NCI-H2107 (cell line): ENCODE data around the gene TGFBR2.

Experiments used
- DNase-seq: peaks from one replicate; lab custom pipeline; 2025; lab: John Stamatoyannopoulos, UW

The TGFBR2 gene

DNA sequence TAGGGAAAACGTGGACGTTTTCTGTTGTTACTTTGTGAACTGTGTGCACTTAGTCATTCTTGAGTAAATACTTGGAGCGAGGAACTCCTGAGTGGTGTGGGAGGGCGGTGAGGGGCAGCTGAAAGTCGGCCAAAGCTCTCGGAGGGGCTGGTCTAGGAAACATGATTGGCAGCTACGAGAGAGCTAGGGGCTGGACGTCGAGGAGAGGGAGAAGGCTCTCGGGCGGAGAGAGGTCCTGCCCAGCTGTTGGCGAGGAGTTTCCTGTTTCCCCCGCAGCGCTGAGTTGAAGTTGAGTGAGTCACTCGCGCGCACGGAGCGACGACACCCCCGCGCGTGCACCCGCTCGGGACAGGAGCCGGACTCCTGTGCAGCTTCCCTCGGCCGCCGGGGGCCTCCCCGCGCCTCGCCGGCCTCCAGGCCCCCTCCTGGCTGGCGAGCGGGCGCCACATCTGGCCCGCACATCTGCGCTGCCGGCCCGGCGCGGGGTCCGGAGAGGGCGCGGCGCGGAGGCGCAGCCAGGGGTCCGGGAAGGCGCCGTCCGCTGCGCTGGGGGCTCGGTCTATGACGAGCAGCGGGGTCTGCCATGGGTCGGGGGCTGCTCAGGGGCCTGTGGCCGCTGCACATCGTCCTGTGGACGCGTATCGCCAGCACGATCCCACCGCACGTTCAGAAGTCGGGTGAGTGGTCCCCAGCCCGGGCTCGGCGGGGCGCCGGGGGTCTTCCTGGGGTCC is at the start of gene TGFBR2:
TGFBR2 (plus strand) TSS at position 301 of the 731 bp plus-strand sequence; CDS start at position 584, 283 bp downstream.
- DNase-seq = no peak

DNA sequence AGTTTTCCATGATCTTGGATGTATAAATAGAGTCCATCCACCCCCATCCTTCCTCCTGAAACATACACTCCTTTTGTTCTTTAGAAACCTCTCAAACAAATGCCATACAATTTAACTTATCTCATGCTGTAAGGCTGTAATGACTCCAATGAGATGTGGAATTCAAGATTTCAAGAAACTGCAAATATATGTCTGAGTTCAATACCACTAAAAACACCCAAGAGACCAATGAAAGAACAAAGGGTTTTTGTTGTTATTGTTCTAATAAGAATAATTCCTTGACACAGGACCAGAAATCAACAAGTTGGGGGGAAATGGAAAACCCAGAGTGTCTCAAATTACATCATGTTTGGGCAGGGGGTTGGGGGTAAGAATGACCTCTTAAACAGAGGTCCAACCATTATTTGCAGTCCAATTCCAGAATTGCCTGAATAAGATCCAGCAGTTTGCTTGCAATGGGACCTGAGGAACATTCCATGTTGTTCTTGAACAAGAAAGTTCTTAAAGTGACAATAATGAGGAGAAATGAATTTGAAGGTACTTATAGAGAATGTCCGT is 48.6 kb upstream of the TGFBR2 start:
- DNase-seq = no peak

DNA sequence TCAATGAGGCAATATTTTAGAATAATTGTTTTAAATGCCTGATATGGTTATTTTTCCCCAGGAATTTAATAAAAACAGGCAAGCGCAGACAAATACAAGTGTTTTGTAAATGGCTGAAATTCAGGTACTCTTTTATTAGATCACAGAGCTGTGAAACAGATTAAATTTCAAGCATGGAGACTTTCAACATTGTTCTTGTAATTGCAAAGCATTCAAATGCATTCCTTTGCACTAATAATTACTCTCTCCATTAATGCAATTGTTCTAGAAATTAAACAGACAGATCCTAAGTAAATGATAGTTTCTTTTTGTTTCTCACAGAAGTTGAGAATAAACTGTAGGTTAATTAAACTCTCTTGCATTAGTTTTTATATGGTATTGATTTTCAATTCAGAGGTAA is 42.4 kb upstream of the TGFBR2 start:
- DNase-seq = no peak

DNA sequence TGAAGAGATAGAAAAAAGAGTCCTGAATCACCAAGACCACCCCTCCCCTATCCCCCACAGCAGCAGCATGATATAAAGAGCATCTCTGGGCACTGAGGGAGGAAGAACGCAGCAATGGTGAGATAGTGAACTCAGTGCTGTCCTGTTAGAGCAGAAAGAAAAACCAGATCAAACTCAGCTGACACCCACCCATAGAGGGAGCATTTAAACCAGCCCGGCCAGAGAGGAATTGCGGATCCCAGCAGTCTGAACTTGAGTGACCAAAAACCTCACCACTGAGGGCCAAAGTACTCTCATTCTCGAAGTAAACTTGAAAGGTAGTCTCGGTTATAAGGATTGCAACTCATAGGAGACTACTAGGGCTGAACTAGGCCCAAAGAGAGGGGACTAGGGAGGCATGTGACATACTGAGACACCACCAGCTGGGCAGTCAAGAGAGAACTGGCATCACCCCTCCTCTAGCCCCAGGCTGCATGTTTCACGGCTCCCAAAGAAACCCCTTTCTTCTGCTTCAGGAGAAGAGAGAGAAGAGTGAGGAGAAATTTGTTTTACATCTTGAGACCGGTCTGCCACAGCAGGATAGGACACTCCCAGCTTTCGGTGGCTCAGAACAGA is 39.2 kb upstream of the TGFBR2 start:
- DNase-seq = no peak

DNA sequence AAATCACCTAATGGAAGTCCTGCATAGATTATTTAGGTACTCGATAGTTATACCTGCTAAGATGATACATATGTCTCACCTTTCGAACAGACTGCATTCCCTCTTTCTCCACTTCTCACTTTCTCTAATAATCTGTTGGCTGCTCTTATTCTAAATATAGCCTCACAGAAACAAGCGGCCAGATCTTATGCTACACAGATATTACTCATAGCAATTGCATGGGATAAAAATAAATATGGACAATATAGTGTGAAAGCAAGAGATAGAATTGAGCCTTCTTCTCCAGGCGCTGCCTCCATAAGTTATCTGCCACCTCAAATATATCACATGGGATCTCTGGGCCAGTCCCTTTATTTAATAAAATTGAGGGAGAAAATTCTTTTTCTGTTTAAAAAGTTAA is 29.5 kb upstream of the TGFBR2 start:
- no peak for DNase-seq

DNA sequence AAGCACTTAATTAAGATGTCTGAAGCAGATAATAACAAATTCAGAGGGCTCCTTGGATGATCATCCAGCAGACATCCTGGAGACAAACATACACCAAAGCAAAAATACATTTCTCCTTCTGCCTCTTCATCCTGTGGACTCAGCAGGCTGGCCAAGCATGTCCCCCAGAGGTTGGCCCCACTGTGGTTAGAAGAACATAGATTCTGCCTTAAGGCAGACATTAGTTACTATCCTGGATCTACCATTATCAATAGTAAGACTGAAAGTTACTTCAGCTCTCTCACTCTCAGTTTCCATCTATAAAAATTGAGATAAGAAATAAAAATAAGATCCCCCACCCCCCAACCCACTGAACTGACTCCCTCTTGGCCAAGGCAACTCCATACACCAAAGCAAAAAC is 28.6 kb upstream of the TGFBR2 start:
- DNase-seq = no peak

DNA sequence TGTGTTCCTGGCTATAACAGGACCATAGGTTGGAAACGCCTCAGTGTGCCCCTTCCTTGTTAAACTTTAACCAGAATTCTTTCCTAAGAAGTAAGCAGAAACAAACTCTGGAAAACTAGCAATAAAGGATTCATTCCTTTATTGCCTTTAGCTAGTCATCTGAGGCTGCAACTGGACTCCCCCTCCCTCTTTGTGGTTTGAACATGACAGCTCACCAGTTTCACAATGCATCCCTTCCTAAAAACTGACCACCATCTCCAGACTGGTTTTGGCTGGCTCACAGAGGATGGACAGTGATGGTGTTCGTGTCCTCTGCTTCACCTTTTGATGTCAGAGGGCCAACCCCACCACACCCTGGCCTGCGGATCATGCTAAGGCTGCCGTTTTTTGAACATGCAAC is 27.9 kb upstream of the TGFBR2 start:
- no peak for DNase-seq

DNA sequence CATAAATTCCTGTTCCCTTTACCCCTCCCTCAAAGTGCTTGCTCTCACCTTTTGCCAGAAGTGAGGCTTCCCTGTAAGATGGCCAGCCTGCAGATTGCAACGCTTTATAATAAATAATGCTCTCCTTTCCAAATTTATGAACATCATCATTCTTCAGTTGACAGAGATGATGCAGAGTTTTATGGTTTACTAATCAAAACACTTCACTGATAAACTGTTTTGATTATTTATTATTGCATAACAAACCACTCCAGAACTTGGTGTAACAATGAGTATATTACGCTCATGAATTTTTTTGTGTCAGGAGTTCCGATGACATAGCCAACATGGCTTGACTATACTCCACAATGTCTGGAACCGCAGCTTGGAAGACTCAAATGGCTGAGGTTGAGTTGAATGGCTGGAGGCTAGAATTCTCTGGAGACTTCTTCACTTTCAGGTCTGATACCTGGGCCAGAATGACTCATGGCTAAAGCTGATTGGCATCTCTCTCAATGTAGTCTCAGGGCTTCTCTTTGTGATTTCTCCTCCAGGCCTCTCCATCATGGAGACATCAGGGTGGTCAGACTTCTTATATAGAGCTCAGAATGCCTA is 27.3 kb upstream of the TGFBR2 start:
- DNase-seq = no peak

DNA sequence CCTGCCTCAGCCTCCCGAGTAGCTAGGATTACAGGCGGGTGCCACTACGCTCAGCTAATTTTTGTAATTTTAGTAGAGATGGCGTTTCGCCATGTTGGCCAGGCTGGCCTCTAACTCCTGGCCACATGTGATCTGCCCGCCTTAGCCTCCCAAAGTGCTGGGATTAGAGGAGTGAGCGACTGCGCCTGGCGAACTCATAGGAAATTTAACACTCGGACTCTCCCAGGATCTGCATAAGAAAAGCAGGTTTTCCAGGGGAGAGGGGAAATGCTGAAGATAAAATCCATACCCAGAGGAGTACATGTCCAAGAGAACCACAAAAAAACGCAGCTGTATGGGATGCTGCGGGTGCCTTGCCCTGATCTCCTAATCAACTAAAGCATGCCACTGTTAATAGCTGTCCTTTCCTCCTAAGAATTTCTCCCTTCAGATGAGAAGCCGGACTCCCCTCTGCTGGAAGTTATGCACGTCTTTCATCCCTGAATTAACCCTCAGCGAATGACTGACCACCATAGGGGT is 25.3 kb upstream of the TGFBR2 start:
- DNase-seq = no peak

DNA sequence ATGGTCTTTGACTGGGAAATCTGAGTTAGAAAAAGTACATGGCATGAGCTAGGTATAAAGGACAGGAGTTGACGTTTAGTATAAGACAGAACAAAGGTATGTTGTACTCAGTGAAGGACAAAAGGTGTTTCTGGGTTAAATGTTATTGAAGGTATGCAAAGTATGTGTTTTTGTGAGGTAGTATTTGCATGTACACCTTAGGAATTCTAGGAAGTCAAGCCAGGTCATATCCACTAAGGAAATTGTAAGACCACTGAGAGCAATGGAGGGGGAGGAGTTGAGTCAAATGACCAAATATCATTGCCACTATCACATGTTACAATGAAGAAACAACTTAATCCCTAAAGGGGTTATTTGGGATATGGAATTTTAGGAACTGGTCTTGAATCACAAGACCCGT is 24.4 kb upstream of the TGFBR2 start:
- DNase-seq = no peak

DNA sequence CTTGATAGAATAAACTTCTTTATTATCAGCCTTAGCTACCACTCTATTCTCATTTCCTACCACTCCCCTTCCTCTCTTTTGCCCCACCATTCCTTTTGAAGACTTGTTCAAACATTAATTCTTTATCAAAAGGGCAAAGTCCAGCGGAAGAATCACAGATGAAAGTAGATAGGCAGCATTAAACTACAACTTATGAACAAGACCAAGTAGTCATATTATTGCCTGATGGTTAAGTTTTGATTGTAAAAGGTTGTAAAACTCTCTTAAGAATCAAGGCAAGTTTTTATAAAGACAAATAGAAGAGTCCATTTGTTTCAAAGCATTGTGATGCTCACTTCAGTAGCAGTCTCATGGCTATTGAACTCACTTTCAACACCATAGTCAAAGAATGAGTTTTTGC is 22.4 kb upstream of the TGFBR2 start:
- no peak for DNase-seq

DNA sequence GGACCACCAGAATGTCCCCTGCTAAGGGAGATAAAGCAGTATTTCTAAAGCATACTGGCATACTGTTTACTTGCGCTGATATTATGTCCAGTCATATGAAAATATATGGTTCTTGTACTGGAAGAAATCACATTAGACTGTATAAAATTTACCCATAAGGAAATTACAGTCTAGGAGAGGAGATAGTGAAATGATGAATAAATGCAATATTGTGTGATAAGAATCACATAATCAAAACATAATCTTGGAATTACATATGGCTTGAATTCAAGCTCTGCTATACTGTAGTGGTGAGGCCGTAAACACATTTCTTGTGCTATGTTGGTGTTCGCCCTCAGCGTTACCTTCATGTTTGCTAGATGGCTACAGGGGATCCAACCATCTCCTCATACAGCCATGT is 20.7 kb upstream of the TGFBR2 start:
- DNase-seq = no peak

DNA sequence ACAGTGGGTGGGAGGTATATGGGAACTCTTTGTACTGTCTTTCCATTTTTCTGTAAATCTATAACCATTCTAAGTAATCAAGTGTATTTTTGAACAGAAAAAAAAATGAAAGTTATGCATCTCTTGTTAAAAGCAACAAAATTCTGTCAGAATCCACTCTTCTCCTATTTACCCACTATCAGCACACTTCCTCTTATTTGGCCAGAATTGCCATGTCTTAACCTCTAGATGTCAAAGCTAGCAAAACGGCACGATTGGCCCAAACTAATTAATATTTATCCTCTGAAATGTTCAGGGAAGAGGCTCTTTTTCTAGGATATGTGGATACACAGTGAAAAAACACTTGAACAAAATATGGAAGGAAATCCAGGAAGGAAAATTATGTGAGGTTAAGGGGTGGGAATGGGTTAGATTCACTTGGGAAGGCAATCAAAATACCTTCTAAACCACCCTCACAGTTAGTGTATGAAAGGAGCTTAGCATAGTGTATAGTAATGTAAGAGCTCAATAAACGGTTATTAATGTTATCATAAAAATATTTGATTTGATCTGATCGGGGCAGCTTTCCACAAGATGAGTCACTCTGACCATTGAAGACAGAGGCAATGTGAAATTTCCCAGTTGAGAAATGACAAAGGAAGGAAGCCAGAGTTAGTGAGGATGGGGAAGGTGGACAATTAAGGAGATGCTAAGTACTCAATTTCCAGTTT is 20.1 kb upstream of the TGFBR2 start:
- DNase-seq = no peak

DNA sequence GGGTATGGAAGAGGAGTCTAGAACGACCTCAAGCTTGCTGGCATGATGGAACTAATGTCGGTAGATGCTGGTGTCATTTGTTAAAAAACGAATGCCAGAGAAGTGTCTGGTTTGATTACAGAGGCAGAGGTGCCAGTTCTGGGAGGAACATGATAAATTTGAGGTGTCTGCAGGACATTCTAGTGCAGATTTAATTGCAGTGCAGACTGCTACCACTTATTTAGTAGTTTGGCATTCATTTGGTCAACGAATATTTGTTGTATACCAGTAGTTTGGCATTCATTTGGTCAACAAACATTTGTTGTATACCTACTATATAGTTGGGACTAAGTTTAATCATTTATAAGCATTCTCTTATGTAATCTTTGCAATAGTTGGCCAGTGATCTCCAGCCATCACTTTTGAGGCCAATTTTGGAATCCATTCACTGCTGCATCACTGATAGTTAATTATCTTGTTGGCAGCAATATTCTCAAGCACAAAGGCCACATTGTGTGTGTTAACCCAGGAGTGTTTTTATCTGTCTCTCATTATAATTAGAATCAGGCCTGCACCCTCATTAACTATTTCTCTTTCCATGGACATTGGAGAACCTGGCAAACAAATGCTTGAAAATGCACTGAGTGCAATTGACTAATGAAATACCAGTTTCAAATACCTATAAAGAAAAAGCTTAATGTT is 19.5 kb upstream of the TGFBR2 start:
- DNase-seq = no peak

DNA sequence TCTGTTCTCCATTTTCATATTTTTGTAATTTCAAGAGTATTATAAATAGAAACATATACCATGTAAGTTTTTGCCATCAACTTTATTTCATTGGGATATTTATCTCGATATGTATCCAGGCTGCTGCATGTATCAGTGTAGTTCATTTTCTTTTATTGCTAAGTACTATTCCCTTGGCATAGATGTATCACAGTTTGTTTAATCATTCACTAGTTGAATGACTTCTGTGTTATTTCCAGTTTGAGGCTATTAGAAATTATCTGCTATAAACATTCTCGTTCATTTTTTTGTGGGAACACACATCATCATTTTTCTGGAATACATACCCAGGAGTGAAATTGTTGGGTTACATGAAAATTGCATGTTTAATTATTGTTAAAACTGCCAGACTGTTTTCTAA is 18.5 kb upstream of the TGFBR2 start:
- no peak for DNase-seq

DNA sequence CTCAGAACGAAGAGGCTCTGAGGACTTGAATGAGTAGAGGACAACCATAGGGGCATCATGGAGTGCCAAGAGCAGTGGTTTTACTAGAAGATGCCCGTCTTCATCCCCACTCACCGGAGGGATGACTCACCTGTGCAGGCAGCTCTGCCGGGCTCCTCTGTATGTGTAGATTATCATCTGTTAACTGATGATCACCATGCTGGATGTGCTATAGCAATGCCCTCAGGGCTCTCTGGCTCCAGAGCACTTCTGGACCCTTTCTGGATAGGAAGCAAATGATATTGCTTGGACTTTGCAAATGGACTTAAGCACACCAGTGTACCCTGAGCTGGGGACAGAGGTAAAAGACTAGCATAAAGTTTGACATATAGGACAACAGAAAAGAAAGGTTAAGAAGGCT is 10.2 kb upstream of the TGFBR2 start:
- DNase-seq = no peak

DNA sequence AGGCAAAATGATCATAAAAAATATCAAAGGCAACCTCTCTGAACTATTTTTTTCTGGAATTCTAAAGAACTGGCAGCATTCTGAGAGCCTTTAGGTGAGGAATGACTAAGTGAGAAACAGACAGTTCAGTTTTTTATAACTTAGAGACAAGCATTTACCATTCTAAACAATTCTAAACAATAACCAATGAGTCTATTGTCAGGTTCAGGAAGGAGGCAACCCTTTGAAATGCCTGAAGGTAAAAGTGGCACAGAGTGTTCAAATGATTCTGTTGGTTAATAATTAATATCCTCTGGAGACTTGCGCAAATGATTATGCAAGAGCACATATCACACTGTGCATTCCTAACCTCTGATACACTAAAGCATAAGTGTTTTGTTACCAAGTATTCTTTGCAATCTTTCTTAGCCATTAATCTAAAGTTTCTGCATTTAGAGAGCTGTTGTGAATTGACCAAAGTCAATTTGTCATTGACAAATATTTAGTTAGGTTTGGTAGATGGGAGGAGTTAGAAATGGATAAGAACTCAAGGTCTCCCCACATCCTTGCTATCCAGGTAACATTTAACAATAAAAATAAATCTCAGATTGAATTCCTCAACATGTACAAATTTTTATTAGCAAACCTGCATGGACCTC is 9.2 kb upstream of the TGFBR2 start:
- DNase-seq = no peak

DNA sequence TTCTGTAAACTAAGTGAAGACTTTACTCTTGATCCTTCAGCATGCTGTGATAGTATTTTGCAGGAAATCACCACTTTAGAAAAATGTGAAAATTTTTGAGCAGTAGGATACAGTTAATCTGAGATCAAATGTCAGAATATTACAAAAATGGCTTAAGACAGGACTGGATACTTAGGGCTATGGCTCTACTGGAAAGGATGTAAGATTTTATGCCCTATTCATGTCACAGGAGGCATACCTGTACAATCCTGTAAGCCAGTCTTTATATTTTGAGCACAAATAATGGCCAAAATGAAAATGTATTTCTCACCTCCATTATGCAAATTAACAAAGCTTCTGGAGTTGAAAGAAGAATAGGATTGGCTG is 8.6 kb upstream of the TGFBR2 start:
- DNase-seq = no peak

DNA sequence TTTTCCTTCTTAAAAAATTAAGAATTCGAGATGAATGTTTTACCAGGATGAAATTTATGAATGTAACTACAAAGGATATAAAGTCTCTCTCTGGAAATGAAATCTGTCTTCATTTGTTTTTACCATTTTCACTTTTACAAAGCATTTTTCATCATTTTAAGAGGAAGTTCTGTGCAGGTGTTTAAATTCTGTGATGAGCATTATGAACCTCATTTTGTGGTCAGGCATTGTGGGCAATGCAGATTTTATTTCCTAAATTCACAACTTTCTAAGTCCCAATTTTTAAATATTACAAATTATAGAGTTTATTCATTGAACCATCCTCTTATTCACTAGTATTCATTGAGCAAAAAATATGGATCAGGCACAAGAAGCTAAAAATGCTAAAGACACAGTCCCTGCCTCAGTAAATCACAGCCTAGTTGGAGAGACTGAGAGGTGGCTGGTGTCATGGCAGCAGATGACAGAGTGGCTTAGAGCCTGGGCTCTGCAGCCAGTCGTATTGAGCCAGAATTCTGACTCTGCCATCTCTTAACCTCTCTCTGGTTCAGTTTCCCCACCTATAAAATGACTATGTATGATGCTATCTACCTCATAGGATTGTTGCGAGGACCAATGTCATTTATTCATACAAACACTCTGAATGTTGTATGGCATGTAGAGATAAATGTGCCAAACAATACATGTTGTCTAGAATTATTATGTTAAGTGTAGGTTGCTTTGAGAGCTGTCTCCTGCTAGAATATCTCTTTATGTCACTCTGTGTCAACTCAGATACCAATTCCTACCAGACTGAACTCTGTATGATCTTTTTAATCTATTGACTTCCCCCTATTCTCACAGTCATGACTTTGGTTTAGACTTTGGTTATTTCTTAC is 7.5 kb upstream of the TGFBR2 start:
- no peak for DNase-seq

DNA sequence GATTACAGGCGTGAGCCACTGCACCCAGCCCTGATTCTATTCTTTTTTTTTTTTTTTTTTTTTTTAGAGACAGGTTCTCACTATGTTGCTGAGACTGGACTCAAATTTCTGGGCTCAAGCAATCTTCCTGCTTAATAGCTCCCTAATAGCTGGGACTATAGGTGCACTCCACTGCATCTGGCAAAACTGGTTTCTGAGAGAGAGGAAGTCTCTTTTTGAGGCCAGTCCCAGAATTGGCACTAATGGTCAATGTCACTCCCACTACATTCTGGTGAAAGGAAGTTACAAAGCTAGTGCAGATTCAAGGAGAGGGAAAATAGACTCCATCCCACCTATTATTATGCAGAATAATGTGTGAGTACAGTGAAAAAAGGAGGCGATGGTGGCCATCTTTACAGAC is 5.8 kb upstream of the TGFBR2 start:
- no peak for DNase-seq
